Measurements from ENCODE around the gene PIP5KL1.

- no peak for TF ChIP-seq CTCF (conservative IDR thresholded peaks at IDR 0.05; ENCODE audit: low read length)
- no peak for TF ChIP-seq EZH2phosphoT487 (IDR thresholded peaks at IDR 0.05; ENCODE audit: borderline replicate concordance, low read depth, low read length)
These were observed 51.8 kb downstream of the PIP5KL1 start for GRCh38 chr9:127878652-127879390.

All from OCI-LY7 (cell line).